AG09319 (cell line): ENCODE results near the gene PLCB1.

Experiments
- DNase-seq: peaks from one replicate; pipeline ENCODE4 v3.0.0-alpha.2; 2010; ENCODE audit warnings: low read depth; ENCODE audit errors: extremely low read depth
- CTCF ChIP-seq: IDR thresholded peaks from 2 replicates; pipeline ENCODE4 v1.5.1; 2011; ENCODE audit warnings: low read depth, mild to moderate bottlenecking, inconsistent platforms, low read length, moderate library complexity

Gene PLCB1

GRCh38 chr20:8547035-8547650 lies 415.1 kb downstream of the PLCB1 start:
- no peak for TF ChIP-seq CTCF

GRCh38 chr20:8547968-8548588 lies 416.0 kb downstream of the PLCB1 start:
- TF ChIP-seq CTCF = no peak
- no peak for DNase-seq

More at GRCh38 chr20:8547035-8547650, 415.1 kb downstream of the PLCB1 start:
- no peak for DNase-seq

GRCh38 chr20:8549192-8549591 lies 417.1 kb downstream of the PLCB1 start:
- no peak for DNase-seq
- TF ChIP-seq CTCF = no peak

- TF ChIP-seq CTCF = no peak
- DNase-seq = no peak
Measured at GRCh38 chr20:8557711-8558110, 425.6 kb downstream of the PLCB1 start.

- TF ChIP-seq CTCF = no peak
Measured at GRCh38 chr20:8562356-8562755, 430.3 kb downstream of the PLCB1 start.

GRCh38 chr20:8568075-8568474 lies 436.0 kb downstream of the PLCB1 start:
- TF ChIP-seq CTCF = no peak
- peak; percentile 30 for DNase-seq

More at GRCh38 chr20:8562356-8562755, 430.3 kb downstream of the PLCB1 start:
- no peak for DNase-seq

GRCh38 chr20:8569766-8570165 lies 437.7 kb downstream of the PLCB1 start:
- no peak for TF ChIP-seq CTCF
- DNase-seq = no peak
